GM12875 (cell line): ENCODE data around the gene CALML6.
"Not testable (repeated sequence)": the region's sequence is repeated elsewhere in the genome, so short reads cannot be mapped to it uniquely, and the experiment has no call there.

Experiments used
- H3K4me3 ChIP-seq: one replicate; pipeline ENCODE4 v1.5.1; 2011; ENCODE audit warnings: low read depth, low read length, control low read depth
- CTCF ChIP-seq: IDR thresholded peaks from 2 replicates; pipeline ENCODE4 v1.5.1; 2011; ENCODE audit warnings: low read depth, mild to moderate bottlenecking, control low read depth, inconsistent platforms, low read length, moderate library complexity, borderline replicate concordance; ENCODE audit not compliant: insufficient read depth

Gene CALML6

GRCh38 chr1:1876335-1876930 lies 38.6 kb upstream of the CALML6 start:
- TF ChIP-seq CTCF = no peak
- no peak overlapping the region for H3K4me3 ChIP-seq

GRCh38 chr1:1877865-1878436 lies 37.1 kb upstream of the CALML6 start:
- TF ChIP-seq CTCF = no peak
- H3K4me3 ChIP-seq = no peak overlapping the region

- H3K4me3 ChIP-seq = no peak overlapping the region
- TF ChIP-seq CTCF = no peak
Observed at GRCh38 chr1:1879942-1880341, 35.1 kb upstream of the CALML6 start.

GRCh38 chr1:1880617-1881312 lies 34.3 kb upstream of the CALML6 start:
- no peak for TF ChIP-seq CTCF
- H3K4me3 ChIP-seq = no peak overlapping the region

GRCh38 chr1:1881727-1882126 lies 33.3 kb upstream of the CALML6 start:
- no peak for TF ChIP-seq CTCF
- no peak overlapping the region for H3K4me3 ChIP-seq

GRCh38 chr1:1883092-1883873 lies 31.8 kb upstream of the CALML6 start:
- no peak overlapping the region for H3K4me3 ChIP-seq
- no peak for TF ChIP-seq CTCF

GRCh38 chr1:1883890-1884289 lies 31.2 kb upstream of the CALML6 start:
- H3K4me3 ChIP-seq = not testable (repeated sequence)
